Skeletal muscle tissue (tissue), 4 donors: Measurements from ENCODE around the gene CCNB2. TPM values are rescaled to one million over a fixed set of nuclear protein-coding genes. Genes with fewer than 3 reads are reported as not detected.

Experiments used
- H3K27ac ChIP-seq: one replicate; pipeline ENCODE4 v1.7.0; 2013; ENCODE audit warnings: mild to moderate bottlenecking, low read depth, low read length, inconsistent platforms
- H3K27me3 ChIP-seq, 3 donors: one replicate each; pipeline ENCODE4 v1.7.0; 2013; ENCODE audit warnings: low read length in 3 of 3; ENCODE audit not compliant: control insufficient read depth in 3 of 3, insufficient read depth in 3 of 3
- H3K36me3 ChIP-seq, 3 donors: one replicate each; pipeline ENCODE4 v1.7.0; 2013; ENCODE audit warnings: low read length in 3 of 3; ENCODE audit not compliant: control insufficient read depth in 3 of 3, insufficient read depth in 3 of 3
- H3K4me1 ChIP-seq, 3 donors: one replicate each; pipeline ENCODE4 v1.7.0; 2013; ENCODE audit warnings: low read length in 3 of 3, mild to moderate bottlenecking in 3 of 3; ENCODE audit not compliant: control insufficient read depth in 3 of 3, insufficient read depth in 3 of 3
- H3K4me3 ChIP-seq, 3 donors: one replicate each; pipeline ENCODE4 v1.7.0; 2013; ENCODE audit warnings: low read length in 3 of 3
- H3K9ac ChIP-seq, 3 donors: one replicate each; pipeline ENCODE4 v1.7.0; 2013; ENCODE audit warnings: low read length in 3 of 3, mild to moderate bottlenecking in 3 of 3, moderate library complexity in 2 of 3, low read depth in 1 of 3
- H3K9me3 ChIP-seq, 3 donors: one replicate each; pipeline ENCODE4 v1.7.0; 2013; ENCODE audit warnings: low read length in 3 of 3; ENCODE audit not compliant: control insufficient read depth in 3 of 3
- total RNA-seq: library from RNA; depleted of rRNA; stranded (reverse); fragments of >200 nt; gene quantifications from one replicate; pipeline ENCODE4 v1.2.3, GENCODE V29; 2014
- donor health status: Osteomylitis.

Gene CCNB2
- total RNA-seq, 1 donor from 2014 or later: 7.8 TPM

GRCh38 chr15:59148153-59148833 is 43.3 kb downstream of the CCNB2 start:
- Histone ChIP-seq H3K27ac (no peak overlapping the region), H3K4me1 (no peaks in the 10 kb centered on the region)

DNA sequence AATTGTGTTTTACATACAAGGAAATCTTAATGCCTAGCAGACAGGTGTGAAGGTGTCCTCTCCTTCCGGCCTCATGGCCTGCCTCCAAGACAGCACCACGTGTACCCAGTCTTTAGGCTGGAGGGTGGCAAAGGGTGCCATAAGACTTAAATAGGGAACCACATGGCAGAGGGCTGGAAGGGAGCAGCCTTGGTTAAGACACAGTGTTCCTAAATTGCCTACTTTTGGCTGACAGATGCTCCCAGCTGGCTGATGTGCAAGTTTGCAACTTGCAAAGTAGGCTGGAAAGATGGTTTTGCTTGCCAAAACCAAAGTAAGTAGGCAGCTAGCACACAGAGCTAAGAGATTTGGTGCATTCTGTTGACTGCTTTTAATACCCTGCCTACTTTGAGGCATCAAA is 45.2 kb downstream of the CCNB2 start:
- Histone ChIP-seq H3K27ac (no peak overlapping the region), H3K9me3 (no peaks in the 10 kb centered on the region), H3K36me3 (peaks cover 24 to 38% (median 34%) of the 10 kb centered on the region in 3 donors), H3K4me1 (no peaks in the 10 kb centered on the region), H3K9ac (no peak overlapping the region), H3K4me3 (no peak overlapping the region), H3K27me3 (no peaks in the 10 kb centered on the region)

More at GRCh38 chr15:59148153-59148833, 43.3 kb downstream of the CCNB2 start:
- Histone ChIP-seq H3K36me3 (peaks cover 23 to 36% (median 30%) of the 10 kb centered on the region in 3 donors), H3K27me3 (no peaks in the 10 kb centered on the region), H3K9ac (no peak overlapping the region), H3K4me3 (no peak overlapping the region), H3K9me3 (no peaks in the 10 kb centered on the region)

DNA sequence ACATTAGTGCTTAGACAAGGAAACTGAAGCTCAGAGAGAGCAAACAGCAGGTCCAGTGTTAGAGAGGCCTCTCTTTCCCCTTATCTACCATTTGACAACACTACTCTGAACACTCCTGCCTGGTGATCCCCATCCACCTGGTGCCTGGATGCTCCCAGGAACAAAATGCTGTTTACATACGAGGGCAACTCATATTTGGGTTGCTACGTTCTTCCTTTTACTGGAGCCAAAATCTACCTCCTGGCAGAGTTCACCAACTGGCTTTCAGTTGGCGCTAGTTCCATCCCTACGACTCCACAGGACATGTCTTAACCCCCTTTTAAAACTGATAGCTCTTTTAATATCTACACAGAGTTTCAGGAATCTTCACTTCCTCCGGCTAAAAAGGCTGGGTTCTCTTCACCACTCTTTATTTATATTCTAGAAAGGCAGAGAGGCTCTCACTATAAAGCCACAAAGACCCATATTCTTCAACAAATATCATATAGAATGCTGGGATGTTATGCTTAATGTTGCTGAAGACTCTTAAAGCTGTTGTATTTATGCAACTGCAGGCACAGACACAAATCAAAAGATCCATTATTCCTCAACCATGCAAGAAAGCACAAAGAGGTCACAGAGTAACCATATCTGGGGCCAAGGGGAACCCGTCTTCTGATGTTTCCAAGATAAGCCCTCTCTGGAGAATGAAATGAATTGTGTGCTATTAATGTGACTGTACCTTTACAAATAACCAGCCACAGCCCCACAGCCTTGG is 47.9 kb downstream of the CCNB2 start:
- peaks cover 22 to 41% (median 40%) of the 10 kb centered on the region in 3 donors for H3K36me3 ChIP-seq
- H3K9ac ChIP-seq: no peak overlapping the region
- H3K4me3 ChIP-seq: no peak overlapping the region
- H3K4me1 ChIP-seq: peaks cover 0 to 2% (median 0%) of the 10 kb centered on the region in 3 donors
- H3K9me3 ChIP-seq: no peaks in the 10 kb centered on the region
- H3K27ac ChIP-seq: no peak overlapping the region
- H3K27me3 ChIP-seq: no peaks in the 10 kb centered on the region

DNA sequence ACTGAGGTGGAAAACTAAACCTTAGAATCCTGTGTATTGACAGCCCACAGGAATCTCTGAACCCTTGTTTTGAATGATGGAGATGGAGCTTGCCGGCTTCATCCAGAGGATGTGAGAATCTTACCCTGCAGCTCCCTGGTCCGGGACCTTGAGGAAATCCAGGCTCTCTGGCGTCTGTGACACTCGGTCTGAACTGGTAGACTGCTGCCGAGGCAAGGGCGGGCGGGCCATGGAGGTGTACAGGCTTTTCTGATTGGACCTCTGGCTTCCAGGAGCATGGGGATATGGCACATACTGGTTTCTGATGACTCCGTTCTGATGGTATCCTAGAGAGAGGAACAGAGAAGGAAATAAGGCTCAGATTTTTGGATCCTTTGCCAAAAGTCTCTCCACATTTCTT is 48.5 kb downstream of the CCNB2 start:
- no peak overlapping the region for H3K9ac ChIP-seq
- H3K4me3 ChIP-seq: no peak overlapping the region
- peaks cover 26 to 46% (median 45%) of the 10 kb centered on the region in 3 donors for H3K36me3 ChIP-seq
- H3K27ac ChIP-seq: no peak overlapping the region
- peaks cover 0 to 2% (median 0%) of the 10 kb centered on the region in 3 donors for H3K4me1 ChIP-seq
- no peaks in the 10 kb centered on the region for H3K9me3 ChIP-seq
- H3K27me3 ChIP-seq: no peaks in the 10 kb centered on the region

DNA sequence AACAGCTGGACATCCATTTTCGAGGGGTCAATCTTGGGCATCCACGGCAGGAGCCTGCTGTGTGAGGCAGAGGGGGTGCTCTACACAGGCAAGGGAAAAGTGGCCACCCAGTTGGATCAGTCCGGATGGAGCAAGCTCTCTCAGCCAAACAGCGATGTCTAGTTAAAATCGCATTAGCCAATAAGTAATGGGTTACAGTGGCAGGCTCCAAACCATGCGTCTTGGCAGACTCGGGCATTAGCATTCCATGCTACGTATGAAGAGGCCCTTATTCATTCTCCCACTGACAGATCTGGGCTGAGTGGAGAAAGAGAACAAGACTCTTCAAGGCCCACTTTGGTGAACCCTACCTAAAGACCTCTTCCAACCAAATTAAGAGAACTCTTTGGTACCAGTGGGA is 49.3 kb downstream of the CCNB2 start:
- Histone ChIP-seq H3K36me3 (peaks cover 33 to 52% (median 43%) of the 10 kb centered on the region in 3 donors), H3K9me3 (no peaks in the 10 kb centered on the region), H3K27ac (no peak overlapping the region)

GRCh38 chr15:59155431-59155830 is 50.5 kb downstream of the CCNB2 start:
- Histone ChIP-seq H3K4me3 (no peak overlapping the region), H3K36me3 (peaks cover 29 to 51% (median 39%) of the 10 kb centered on the region in 3 donors), H3K27me3 (no peaks in the 10 kb centered on the region), H3K4me1 (peaks cover 0 to 2% (median 0%) of the 10 kb centered on the region in 3 donors), H3K27ac (no peak overlapping the region), H3K9ac (no peak overlapping the region), H3K9me3 (no peaks in the 10 kb centered on the region)

More for the DNA sequence above, 49.3 kb downstream of the CCNB2 start:
- no peaks in the 10 kb centered on the region for H3K27me3 ChIP-seq
- H3K4me3 ChIP-seq: no peak overlapping the region
- peaks cover 0 to 2% (median 0%) of the 10 kb centered on the region in 3 donors for H3K4me1 ChIP-seq
- H3K9ac ChIP-seq: no peak overlapping the region

GRCh38 chr15:59157396-59157795 is 52.5 kb downstream of the CCNB2 start:
- Histone ChIP-seq H3K4me3 (no peak overlapping the region), H3K9ac (no peak overlapping the region), H3K4me1 (peaks cover 0 to 2% (median 0%) of the 10 kb centered on the region in 3 donors), H3K27ac (no peak overlapping the region), H3K27me3 (no peaks in the 10 kb centered on the region), H3K36me3 (peaks cover 37 to 50% (median 46%) of the 10 kb centered on the region in 3 donors), H3K9me3 (no peaks in the 10 kb centered on the region)

- H3K9ac ChIP-seq: no peak overlapping the region
- H3K27ac ChIP-seq: no peak overlapping the region
- peaks cover 0 to 2% (median 0%) of the 10 kb centered on the region in 3 donors for H3K4me1 ChIP-seq
- no peak overlapping the region for H3K4me3 ChIP-seq
- no peaks in the 10 kb centered on the region for H3K9me3 ChIP-seq
- peaks cover 37 to 51% (median 50%) of the 10 kb centered on the region in 3 donors for H3K36me3 ChIP-seq
- no peaks in the 10 kb centered on the region for H3K27me3 ChIP-seq
Observed at GRCh38 chr15:59157840-59158700, 53.1 kb downstream of the CCNB2 start.

- Histone ChIP-seq H3K27ac (no peak overlapping the region), H3K9ac (no peak overlapping the region), H3K4me3 (no peak overlapping the region), H3K27me3 (no peaks in the 10 kb centered on the region), H3K4me1 (peaks cover 0 to 2% (median 0%) of the 10 kb centered on the region in 3 donors), H3K9me3 (no peaks in the 10 kb centered on the region), H3K36me3 (peaks cover 33 to 46% (median 46%) of the 10 kb centered on the region in 3 donors)
Observed at GRCh38 chr15:59158701-59159034, 53.7 kb downstream of the CCNB2 start.
